ENCODE results near the gene GPR18. TPM values are rescaled to one million over a fixed set of nuclear protein-coding genes. Genes with fewer than 3 reads are reported as not detected.
A peak's percentile ranks its signal among the peaks of the same experiment; 100 is the strongest.

GPR18 gene
- total RNA-seq, 2 experiments from 2014 or later: 10.9 to 13.7 TPM

DNA sequence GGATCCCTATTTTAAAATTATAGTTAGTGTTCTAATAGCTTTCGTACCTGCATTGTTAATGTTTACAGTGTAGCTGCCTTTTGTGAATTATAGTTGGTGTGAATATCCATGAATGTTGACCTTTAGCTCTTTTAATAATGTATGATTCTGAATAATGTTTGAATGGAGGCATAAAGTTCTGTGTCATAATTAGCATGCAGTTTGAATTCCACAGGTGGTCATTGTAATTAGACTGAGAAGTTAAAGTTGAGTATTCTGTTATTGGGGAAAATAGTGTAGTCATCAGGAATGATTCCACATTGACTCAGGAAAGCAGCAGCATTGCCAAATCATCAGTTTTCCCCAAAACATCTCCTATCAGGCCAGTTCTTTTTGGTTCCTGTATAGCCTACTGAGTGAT is 12.1 kb downstream of the GPR18 start:
- H2AFZ ChIP-seq (ENCODE audit: low read length): no peak overlapping the region
- intact Hi-C loops (cut with micrococcal nuclease; ENCODE audit: unreplicated experiment): no loop called here
- CTCF ChIA-PET (ENCODE audit: unreplicated experiment): no interaction called here
- no peak overlapping the region for H3K27ac ChIP-seq (ENCODE audit: low read depth, low read length, poor library complexity, severe bottlenecking)
- no peaks in the 10 kb centered on the region for H3K4me1 ChIP-seq (ENCODE audit: insufficient read depth, low read length, poor library complexity, severe bottlenecking)
- BruUV-seq (replicated peaks): TSS peak; percentile 23
- H3K4me3 ChIP-seq (ENCODE audit: low read depth, low read length, poor library complexity, severe bottlenecking): no peak overlapping the region
- H3K9me2 ChIP-seq (ENCODE audit: insufficient read depth, low read length): no peaks in the 10 kb centered on the region
- H3K4me2 ChIP-seq (ENCODE audit: low read length): no peak overlapping the region
- DNase-seq (ENCODE audit: low spot score): no peak
- TF ChIP-seq CTCF (conservative IDR thresholded peaks at IDR 0.05; ENCODE audit: low read length) (no peak), EZH2phosphoT487 (IDR thresholded peaks at IDR 0.05; ENCODE audit: borderline replicate concordance, low read depth, low read length) (no peak)
- H3K79me2 ChIP-seq (ENCODE audit: insufficient read depth, low read depth, low read length): no peaks in the 10 kb centered on the region
- H4K20me1 ChIP-seq (ENCODE audit: insufficient read depth, low read length): no peaks in the 10 kb centered on the region
- POLR2A ChIA-PET: interaction anchor here (0.7 to 1.1 kb wide), 3 partner anchors 10 to 48 kb away, joined by 3 to 5 read pairs (median 3); no protein-coding TSS in a partner anchor
- no peaks in the 10 kb centered on the region for H3K9me3 ChIP-seq (ENCODE audit: low read length)
- H3K36me3 ChIP-seq (ENCODE audit: insufficient read depth, low read length): peaks cover 20% of the 10 kb centered on the region

DNA sequence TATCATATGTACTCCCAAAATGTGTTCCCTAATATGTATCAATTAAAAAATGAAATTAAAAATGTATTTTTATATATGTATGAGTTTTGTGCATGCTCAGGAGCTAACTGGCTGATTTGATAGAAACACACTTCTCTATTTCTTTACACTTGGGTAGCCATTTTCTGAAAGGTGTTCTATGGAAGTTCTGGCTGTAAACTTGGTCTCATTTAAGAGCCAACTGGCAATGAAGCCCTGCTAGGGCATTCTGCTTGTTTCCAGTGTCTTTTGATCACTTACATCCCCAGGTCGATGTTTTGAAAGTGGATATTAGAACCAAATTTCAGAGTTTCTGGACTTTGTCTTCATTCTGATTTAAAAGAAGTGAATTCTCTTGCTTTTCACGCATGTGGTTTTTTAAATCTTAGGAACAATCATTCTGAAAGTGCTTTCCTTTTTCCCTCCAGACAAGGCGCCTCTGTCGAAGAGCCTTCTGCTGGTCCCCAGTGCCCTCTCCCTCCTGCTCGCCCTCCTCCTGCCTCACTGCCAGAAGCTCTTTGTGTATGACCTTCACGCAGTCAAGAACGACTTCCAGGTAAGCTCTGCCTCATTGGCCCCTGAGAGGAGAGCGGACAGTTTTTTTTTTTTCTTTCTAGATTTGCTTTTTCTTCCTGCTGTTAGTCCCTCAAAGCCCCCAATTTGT is 20.1 kb downstream of the GPR18 start:
- peak overlapping the region; percentile 46 for H3K27ac ChIP-seq (ENCODE audit: low read depth, low read length, poor library complexity, severe bottlenecking)
- intact Hi-C loops (cut with micrococcal nuclease; ENCODE audit: unreplicated experiment): loop anchor here (2.0 kb wide), 1 partner anchor 17 kb away; no protein-coding TSS in a partner anchor
- peak overlapping the region; percentile 34 for H3K4me3 ChIP-seq (ENCODE audit: low read depth, low read length, poor library complexity, severe bottlenecking)
- peaks cover 28% of the 10 kb centered on the region; the same call in 1 of the 2 replicates for H3K79me2 ChIP-seq (ENCODE audit: insufficient read depth, low read depth, low read length)
- no TSS peak for BruUV-seq (replicated peaks)
- peak overlapping the region; percentile 65 for H3K4me2 ChIP-seq (ENCODE audit: low read length)
- POLR2A ChIA-PET: interaction anchor here (0.6 to 1.3 kb wide), 3 partner anchors 19 to 40 kb away, joined by 3 to 4 read pairs (median 3); no protein-coding TSS in a partner anchor
- H3K9me2 ChIP-seq (ENCODE audit: insufficient read depth, low read length): no peaks in the 10 kb centered on the region
- H3K4me1 ChIP-seq (ENCODE audit: insufficient read depth, low read length, poor library complexity, severe bottlenecking): peaks cover 36% of the 10 kb centered on the region
- no peak for DNase-seq (ENCODE audit: low spot score)
- H3K36me3 ChIP-seq (ENCODE audit: insufficient read depth, low read length): peaks cover 29% of the 10 kb centered on the region
- H4K20me1 ChIP-seq (ENCODE audit: insufficient read depth, low read length): no peaks in the 10 kb centered on the region
- no peak for TF ChIP-seq EZH2phosphoT487 (IDR thresholded peaks at IDR 0.05; ENCODE audit: borderline replicate concordance, low read depth, low read length)
- no peak for TF ChIP-seq CTCF (conservative IDR thresholded peaks at IDR 0.05; ENCODE audit: low read length)
- no peak overlapping the region for H2AFZ ChIP-seq (ENCODE audit: low read length)
- CTCF ChIA-PET (ENCODE audit: unreplicated experiment): no interaction called here
- no peaks in the 10 kb centered on the region for H3K9me3 ChIP-seq (ENCODE audit: low read length)

GRCh38 chr13:99231721-99232120 is 26.5 kb downstream of the GPR18 start:
- H3K9me3 ChIP-seq (ENCODE audit: low read length): no peaks in the 10 kb centered on the region
- BruUV-seq (replicated peaks): no TSS peak
- no peaks in the 10 kb centered on the region for H4K20me1 ChIP-seq (ENCODE audit: insufficient read depth, low read length)
- peaks cover 80% of the 10 kb centered on the region for H3K79me2 ChIP-seq (ENCODE audit: insufficient read depth, low read depth, low read length)
- peak overlapping the region; percentile 47 for H3K4me3 ChIP-seq (ENCODE audit: low read depth, low read length, poor library complexity, severe bottlenecking)
- H3K4me2 ChIP-seq (ENCODE audit: low read length): peak overlapping the region; percentile 70
- peak overlapping the region; percentile 97 for H3K27ac ChIP-seq (ENCODE audit: low read depth, low read length, poor library complexity, severe bottlenecking)
- DNase-seq (ENCODE audit: low spot score): peak; percentile 65
- ChIA-PET CTCF (ENCODE audit: unreplicated experiment) (interaction anchor here (1.1 kb wide), 1 partner anchor 102 kb away, joined by 3 read pairs; no protein-coding TSS in a partner anchor), POLR2A (interaction anchor here (0.5 to 4.5 kb wide), 9 partner anchors 10 to 196 kb away, joined by 3 to 51 read pairs (median 4); partner anchors contain the start of genes GPR18 and UBAC2)
- no peaks in the 10 kb centered on the region for H3K9me2 ChIP-seq (ENCODE audit: insufficient read depth, low read length)
- peaks cover 82% of the 10 kb centered on the region for H3K4me1 ChIP-seq (ENCODE audit: insufficient read depth, low read length, poor library complexity, severe bottlenecking)
- H2AFZ ChIP-seq (ENCODE audit: low read length): no peak overlapping the region
- TF ChIP-seq CTCF (conservative IDR thresholded peaks at IDR 0.05; ENCODE audit: low read length) (no peak), EZH2phosphoT487 (IDR thresholded peaks at IDR 0.05; ENCODE audit: borderline replicate concordance, low read depth, low read length) (no peak)
- intact Hi-C loops (cut with micrococcal nuclease; ENCODE audit: unreplicated experiment): no loop called here
- 0 out of 2 replicates have a peak, but pooled peaks cover under 1% of the 10 kb centered on the region for H3K36me3 ChIP-seq (ENCODE audit: insufficient read depth, low read length)

Data from OCI-LY7 (cell line).